Pancreas (tissue), 10 donors: Measurements from ENCODE around the gene HOXB5. TPM values are rescaled to one million over a fixed set of nuclear protein-coding genes. Genes with fewer than 3 reads are reported as not detected.
A peak's percentile ranks its signal among the peaks of the same experiment; 100 is the strongest.

Experiments used
- ATAC-seq, 4 donors: fragments of 200-7000 bp; cut with Tn5 transposase; one replicate each; pipeline versions ENCODE4 v1.8.0 to v1.9.1; 2020; ENCODE audit warnings: mild to moderate bottlenecking in 4 of 4, moderate library complexity in 4 of 4
- DNase-seq, 6 donors: peaks; one replicate each; pipeline ENCODE4 v3.0.0-alpha.2; 2020
- FAIRE-seq: peaks from 2 replicates; lab custom pipeline; 2012; peaks lifted over from hg19 to GRCh38; lab: Jason Lieb, UNC
- H3K27ac ChIP-seq, 4 donors: fragments of 200-600 bp; sonication (generic); 1 replicate in 3 of 4; 2 replicates in 1 of 4; pipeline versions ENCODE4 v1.5.0 to v1.8.0; 2020
- H3K27me3 ChIP-seq, 4 donors: fragments of 200-600 bp; one replicate each; pipeline ENCODE4 v1.8.0; 2021
- H3K36me3 ChIP-seq, 3 donors: fragments of 200-600 bp; sonication (generic) in 1 of 3; one replicate each; pipeline versions ENCODE4 v1.5.0 to v1.8.0; 2020 to 2021
- H3K4me1 ChIP-seq, 3 donors: fragments of 200-600 bp; one replicate each; pipeline ENCODE4 v1.8.0; 2021
- H3K4me3 ChIP-seq, 4 donors: fragments of 200-600 bp; sonication (generic) in 2 of 4; one replicate each; pipeline versions ENCODE4 v1.5.0 to v1.8.0; 2020 to 2021
- H3K9me3 ChIP-seq, 4 donors: fragments of 200-600 bp; one replicate each; pipeline ENCODE4 v1.8.0; 2021
- WGBS, 2 donors: extraction: QIAGEN DNeasy Blood & Tissue Kit; methylation state at CpG; one replicate each; pipeline ENCODE4 v1.1.7; 2013; 5-methylcytosine and 5-hydroxymethylcytosine counted together
- intact Hi-C, 3 donors: fragments of 100-400 bp; cut with DNase I; formaldehyde crosslinking; loops; one replicate each; pipeline versions ENCODE4 v1.11.1 to v1.14.2; 2022
- polyA plus RNA-seq, 2 donors: library from polyadenylated mRNA; stranded (reverse); fragments of 200-250 nt; gene quantifications; one replicate each; pipeline ENCODE4 v1.2.3, GENCODE V29; 2013
- total RNA-seq, 6 donors: library from RNA; stranded (reverse); fragmentation: NEBNext Ultra II Directional in 4 of 6; extraction: Animal tissue kit (Norgen Biotek cat#: 25700) in 4 of 6; gene quantifications; one replicate each; pipeline versions ENCODE4 v1.2.1 to v1.2.4, GENCODE V29; 2021 to 2023
- TF ChIP-seq, protein P1 (sequence below), 4 donors: fragments of 200-600 bp; sonication (generic) in 3 of 4; IDR thresholded peaks; one replicate each; pipeline versions ENCODE4 v1.5.0 to v1.8.0; 2021; ENCODE audit warnings: antibody characterized with exemption in 4 of 4
- donor health status: healthy with polysubstance abuse.
- donor health status: DM: no; HTN: no; CAD: no; lungs with moderate emphysema.
- donor health status: DM: no; HTN: no; CAD: no.
- donor health status: control.
- donor health status: control.
- donor health status: Bipolar disorder and iron deficiency.
- donor health status: DM: yes; HTN: yes; CAD: no.
- donor health status: DM: no; HTN: no; CAD: no.
- donor health status: DM: no; HTN: no; CAD: no.
- donor health status: DM: yes; HTN: yes; CAD: no.

Gene HOXB5
- total and polyA plus RNA-seq, 8 donors, result 0.19 to 1.0 (median 0.38) TPM

DNA sequence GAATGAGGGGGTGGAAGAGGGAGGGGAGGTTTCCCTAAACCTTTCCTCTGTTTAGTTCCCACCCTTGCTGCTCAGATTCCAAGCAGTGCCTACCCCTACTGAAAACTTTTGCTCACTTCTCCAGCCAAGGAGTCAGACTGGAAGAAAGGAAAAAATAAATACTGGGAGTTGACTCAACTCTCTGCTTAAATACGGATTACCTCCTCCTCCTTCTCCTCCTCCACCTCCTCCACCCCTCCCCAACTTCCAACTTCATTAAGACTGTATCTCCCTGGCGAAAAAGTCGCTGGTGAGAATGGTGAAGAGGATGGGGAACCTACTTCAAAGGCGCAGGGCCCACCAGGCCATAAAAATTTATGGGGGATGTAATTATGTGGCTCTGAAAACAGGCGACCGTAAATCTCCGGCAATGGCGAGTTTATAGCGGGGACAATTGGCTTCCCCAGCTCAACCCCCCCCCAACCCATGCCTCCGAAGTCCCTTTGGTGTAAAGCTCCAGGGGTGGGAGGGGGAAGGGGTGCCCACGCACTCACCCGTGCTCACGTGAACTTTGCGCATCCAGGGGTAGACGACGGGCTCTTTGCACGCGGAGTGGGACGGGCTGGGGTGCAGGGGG, 16.1 kb downstream of the HOXB5 start:
- H3K4me3 ChIP-seq, result peak overlapping the region in 2 of 4 donors; percentile 22 to 42
- no peak for ATAC-seq
- 3 to 4% methylated on average over 15 to 19 of the region's 19 CpGs for WGBS, 2 donors
- intact Hi-C loops, result no loop called here
- H3K9me3 ChIP-seq, result no peaks in the 10 kb centered on the region
- DNase-seq, result no peak
- TF ChIP-seq, protein P1, sequence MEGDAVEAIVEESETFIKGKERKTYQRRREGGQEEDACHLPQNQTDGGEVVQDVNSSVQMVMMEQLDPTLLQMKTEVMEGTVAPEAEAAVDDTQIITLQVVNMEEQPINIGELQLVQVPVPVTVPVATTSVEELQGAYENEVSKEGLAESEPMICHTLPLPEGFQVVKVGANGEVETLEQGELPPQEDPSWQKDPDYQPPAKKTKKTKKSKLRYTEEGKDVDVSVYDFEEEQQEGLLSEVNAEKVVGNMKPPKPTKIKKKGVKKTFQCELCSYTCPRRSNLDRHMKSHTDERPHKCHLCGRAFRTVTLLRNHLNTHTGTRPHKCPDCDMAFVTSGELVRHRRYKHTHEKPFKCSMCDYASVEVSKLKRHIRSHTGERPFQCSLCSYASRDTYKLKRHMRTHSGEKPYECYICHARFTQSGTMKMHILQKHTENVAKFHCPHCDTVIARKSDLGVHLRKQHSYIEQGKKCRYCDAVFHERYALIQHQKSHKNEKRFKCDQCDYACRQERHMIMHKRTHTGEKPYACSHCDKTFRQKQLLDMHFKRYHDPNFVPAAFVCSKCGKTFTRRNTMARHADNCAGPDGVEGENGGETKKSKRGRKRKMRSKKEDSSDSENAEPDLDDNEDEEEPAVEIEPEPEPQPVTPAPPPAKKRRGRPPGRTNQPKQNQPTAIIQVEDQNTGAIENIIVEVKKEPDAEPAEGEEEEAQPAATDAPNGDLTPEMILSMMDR (IDR thresholded peaks at IDR 0.05), result no peak
- peaks cover 0 to 6% (median 4%) of the 10 kb centered on the region in 3 donors for H3K4me1 ChIP-seq
- FAIRE-seq, result no peak
- peaks cover 0 to 71% (median 9%) of the 10 kb centered on the region in 4 donors for H3K27me3 ChIP-seq
- H3K27ac ChIP-seq, result peak overlapping the region in 2 of 4 donors; percentile 41 to 63
- H3K36me3 ChIP-seq, result no peaks in the 10 kb centered on the region

DNA sequence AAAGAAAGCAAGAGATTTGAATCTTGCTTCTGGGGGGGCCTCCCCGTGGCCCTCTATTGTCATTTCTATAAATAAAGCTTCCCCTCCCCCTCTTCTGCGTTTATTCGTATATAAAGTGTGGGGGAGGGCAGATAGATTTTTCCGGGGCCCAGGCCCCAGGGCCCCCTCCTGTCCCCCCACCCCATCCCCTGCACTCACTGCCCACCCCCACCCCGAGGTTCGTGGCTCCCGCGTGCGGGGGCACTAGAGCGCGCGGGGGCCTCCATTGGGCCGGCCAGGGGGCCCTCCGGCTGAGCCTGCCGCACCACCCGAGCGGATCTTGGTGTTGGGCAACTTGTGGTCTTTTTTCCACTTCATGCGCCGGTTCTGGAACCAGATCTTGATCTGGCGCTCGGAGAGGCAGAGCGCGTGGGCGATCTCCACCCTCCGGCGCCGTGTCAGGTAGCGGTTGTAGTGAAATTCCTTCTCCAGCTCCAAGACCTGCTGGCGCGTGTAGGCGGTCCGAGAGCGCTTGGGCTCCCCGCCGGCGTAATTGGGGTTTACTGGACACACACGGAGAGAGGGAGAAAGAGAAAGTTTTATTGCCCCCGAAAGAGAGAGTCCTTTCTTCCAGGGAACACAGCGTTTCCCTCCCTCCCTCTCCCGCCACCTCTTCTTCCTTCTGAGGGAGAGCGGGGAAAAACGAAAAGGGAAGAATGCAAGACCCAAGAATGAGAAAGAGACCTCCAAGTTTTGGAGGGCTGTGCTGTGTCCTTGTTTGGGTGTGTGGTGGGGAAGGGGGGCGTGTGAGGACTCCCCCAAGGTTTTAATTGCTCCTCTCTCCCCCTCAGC, 16.9 kb downstream of the HOXB5 start:
- Histone ChIP-seq H3K27me3 (peaks cover 0 to 63% (median 9%) of the 10 kb centered on the region in 4 donors), H3K27ac (peak overlapping the region in 2 of 4 donors; percentile 23 to 27), H3K36me3 (no peaks in the 10 kb centered on the region), H3K4me3 (peak overlapping the region in 1 of 4 donors; percentile 42), H3K4me1 (no peaks in the 10 kb centered on the region), H3K9me3 (no peaks in the 10 kb centered on the region)
- FAIRE-seq (no peak), DNase-seq (no peak), ATAC-seq (peak in 1 of 4 donors; percentile 35)
- 5 to 8% methylated on average over 39 to 43 of the region's 43 CpGs for WGBS, 2 donors
- intact Hi-C loops, result no loop called here
- TF ChIP-seq, protein P1 (IDR thresholded peaks at IDR 0.05), result no peak

DNA sequence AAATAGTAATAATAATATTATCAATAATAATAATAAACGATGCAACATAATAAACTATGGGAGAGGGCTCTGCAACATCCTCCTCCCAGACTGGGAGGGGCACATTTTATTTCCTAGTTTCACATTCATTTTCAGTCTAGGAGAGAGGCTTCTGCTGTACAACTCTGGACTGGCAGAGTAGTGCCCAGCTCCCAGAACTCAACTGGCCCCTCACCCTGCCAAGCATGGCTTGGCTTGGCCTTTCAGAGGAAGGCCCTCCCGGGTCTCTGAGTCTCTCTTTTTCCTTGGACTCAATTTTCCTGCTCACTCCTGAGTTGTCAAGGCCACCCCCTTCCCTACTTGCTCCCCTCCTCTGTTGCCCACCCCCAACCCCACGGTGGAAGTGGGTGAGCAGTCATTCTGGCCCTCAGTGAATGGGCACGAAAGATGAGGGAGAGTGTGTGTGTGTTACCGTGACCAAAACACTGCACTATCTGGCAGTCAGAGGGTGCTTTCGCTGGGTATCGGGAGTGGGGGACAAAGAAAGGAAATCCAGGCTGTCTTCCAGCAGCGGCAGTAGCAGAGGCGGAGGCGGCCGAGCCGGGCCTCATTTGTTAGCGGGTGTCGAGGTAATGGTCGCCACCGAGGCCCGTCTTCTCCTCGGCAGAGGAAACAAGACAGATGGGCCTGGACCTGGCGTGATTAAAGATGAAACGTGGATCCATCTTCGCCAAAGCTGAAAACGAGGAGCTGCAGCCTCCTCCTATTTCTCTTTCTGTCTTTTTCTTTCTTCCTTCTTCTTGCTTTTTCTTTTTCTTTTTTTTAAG, 17.7 kb downstream of the HOXB5 start:
- Histone ChIP-seq H3K36me3 (no peaks in the 10 kb centered on the region), H3K4me3 (peak overlapping the region in 1 of 4 donors; percentile 42), H3K27ac (peak overlapping the region in 1 of 4 donors; percentile 27), H3K4me1 (no peaks in the 10 kb centered on the region), H3K27me3 (peaks cover 0 to 55% (median 8%) of the 10 kb centered on the region in 4 donors), H3K9me3 (no peaks in the 10 kb centered on the region)
- ATAC-seq (no peak), DNase-seq (no peak), FAIRE-seq (no peak)
- intact Hi-C loops, result no loop called here
- WGBS, 2 donors, result 8 to 12% methylated on average over 22 of the region's 22 CpGs
- TF ChIP-seq, protein P1 (IDR thresholded peaks at IDR 0.05), result no peak

DNA sequence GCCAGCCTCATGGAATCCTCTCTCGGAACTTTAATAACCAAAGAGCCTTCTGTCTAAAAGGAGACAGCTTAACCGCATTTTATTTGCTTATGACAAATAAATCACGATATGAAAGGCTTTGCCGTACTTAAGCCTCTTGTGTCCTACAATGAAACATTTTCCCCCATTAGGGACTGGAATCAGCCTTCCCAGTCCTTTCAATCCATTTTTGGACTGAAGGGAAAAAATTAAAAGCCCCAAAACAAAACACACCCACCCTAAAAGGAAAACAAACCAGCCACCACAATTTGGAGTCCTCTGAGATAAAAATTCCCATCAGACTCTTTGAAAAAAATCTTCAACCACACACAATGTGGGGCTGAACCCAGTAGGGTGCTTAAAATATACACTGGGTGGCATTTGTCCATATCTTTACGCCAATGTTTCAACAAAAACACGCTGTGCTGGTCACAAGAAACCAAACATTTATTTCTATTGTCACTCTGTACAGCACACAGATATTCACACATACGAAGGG, 18.5 kb downstream of the HOXB5 start:
- H3K27ac ChIP-seq, result no peak overlapping the region
- TF ChIP-seq, protein P1 (IDR thresholded peaks at IDR 0.05), result no peak
- intact Hi-C loops, result no loop called here
- no peaks in the 10 kb centered on the region for H3K36me3 ChIP-seq
- DNase-seq (no peak), FAIRE-seq (no peak), ATAC-seq (no peak)
- WGBS, 2 donors, result 11% methylated on average over 7 of the region's 7 CpGs
- no peaks in the 10 kb centered on the region for H3K4me1 ChIP-seq
- H3K4me3 ChIP-seq, result no peak overlapping the region
- H3K9me3 ChIP-seq, result no peaks in the 10 kb centered on the region
- peaks cover 0 to 54% (median 4%) of the 10 kb centered on the region in 4 donors for H3K27me3 ChIP-seq
